Amniotic stem cell (primary cell): ENCODE data around the gene SURF2.

Experiments used
- DNase-seq: peaks from one replicate; lab custom pipeline; 2025; lab: John Stamatoyannopoulos, UW

SURF2 gene

DNA sequence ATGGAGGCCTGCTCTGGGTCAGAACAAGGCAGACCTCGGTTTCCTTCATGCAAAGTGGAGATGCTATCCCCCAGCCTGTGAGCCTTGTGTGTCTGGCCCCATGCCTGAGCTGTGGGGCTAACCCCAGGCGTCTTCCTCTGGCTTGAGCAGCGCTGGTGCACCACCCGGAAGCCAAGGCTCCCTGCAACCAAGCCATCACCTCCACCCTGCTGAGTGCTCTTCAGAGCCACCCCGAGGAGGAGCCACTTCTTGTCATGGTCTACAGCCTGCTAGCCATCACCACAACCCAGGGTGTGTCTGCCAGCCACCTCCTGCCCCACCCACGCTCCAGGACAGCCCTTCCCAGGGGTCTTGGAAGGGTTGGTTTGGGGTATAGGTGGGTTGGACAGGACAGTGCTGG is 45.2 kb downstream of the SURF2 start:
- DNase-seq, result no peak

- DNase-seq, result no peak
Measured at GRCh38 chr9:133402689-133403088, 46.3 kb downstream of the SURF2 start.

GRCh38 chr9:133403766-133404453 is 47.6 kb downstream of the SURF2 start:
- DNase-seq, result no peak

DNA sequence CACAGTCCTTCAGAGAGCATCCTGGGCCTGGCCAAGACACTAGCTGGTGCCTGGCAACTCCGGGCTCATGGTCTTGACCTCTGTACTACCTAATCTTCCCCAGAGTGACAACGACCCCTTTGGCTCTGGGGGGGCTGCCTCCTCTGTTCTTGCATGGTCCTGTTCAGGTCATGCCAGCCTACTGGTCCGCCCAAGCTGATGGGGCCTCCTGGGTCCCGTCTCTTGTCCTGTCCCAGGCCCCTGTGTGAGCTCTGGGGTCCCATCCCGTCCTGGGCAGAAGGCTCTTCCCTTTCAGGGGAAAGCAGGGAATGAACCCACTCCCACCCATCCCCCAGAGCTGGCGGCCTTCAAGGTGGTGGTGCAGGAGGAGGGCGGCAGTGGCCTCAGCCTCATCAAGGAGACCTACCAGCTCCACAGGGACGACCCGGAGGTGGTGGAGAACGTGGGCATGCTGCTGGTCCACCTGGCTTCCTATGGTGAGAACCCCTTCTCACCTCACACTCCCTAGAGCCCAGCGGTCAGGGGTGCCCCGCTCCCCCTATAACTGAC is 48.2 kb downstream of the SURF2 start:
- DNase-seq, result no peak

GRCh38 chr9:133405508-133406438 is 49.4 kb downstream of the SURF2 start:
- no peak for DNase-seq

GRCh38 chr9:133406480-133407307 is 50.3 kb downstream of the SURF2 start:
- DNase-seq, result peak; percentile 52

DNA sequence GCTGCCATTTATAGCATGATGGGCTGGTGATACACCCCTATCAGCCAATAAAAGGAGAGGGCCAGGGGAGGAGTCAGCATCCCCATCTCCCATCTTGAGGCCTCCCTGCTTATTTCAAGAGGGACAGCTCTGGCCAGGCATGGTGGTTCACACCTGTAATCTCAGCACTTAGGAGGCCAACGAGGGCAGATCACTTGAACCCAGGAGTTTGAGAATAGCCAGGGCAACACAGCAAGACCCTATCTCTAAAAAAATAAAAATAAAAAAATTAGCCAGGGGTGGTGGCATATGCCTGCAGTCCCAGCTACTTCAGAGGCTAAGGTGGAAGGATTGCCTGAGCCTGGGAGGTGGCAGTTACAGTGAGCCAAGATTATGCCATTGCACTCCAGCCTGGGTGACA is 51.7 kb downstream of the SURF2 start:
- no peak for DNase-seq
